Dedifferentiated amniotic fluid mesenchymal stem cell (primary cell): Measurements from ENCODE around the gene STK17A.
"Not testable (repeated sequence)": the region's sequence is repeated elsewhere in the genome, so short reads cannot be mapped to it uniquely, and the experiment has no call there.

ENCODE experiments used
- DNase-seq: peaks from one replicate; pipeline ENCODE4 v3.0.0-alpha.2; 2016; ENCODE audit errors: extremely low spot score

STK17A gene

DNA sequence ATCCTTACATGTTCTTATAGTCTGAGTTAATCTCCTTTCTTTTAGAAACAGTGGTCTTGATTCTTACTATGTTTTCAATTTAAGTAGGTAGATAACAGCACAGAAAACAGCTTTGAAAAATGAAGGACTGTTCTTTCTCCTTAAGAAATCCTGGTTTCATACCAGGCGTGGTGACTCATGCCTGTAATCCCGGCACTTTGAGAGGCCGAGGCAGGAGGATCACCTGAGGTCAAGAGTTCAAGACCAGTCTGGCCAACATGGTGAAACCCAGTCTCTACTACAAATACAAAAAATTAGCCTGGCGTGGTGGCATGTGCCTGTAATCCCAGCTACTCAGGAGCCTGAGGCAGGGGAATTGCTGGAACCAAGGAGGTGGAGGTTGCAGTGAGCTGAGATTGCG lies 13.5 kb downstream of the STK17A start:
- not testable (repeated sequence) for DNase-seq

DNA sequence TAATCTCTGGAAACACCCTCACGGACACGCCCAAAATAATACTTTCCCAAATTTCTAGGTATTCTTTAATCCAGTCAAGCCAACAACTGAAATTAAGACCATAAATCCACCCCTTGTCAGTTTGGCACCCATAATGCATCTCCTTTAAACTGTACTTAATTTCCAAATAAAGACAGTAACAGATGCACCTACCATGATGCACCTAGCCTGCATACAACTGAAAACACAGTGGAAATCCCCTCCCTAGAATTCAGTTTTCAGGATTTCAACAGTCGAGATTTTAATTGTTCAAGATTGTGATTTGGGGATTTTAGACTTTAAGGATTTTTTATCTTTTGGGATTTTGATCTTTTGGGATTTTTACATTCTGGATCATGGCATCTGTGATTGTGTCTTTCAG lies 17.1 kb downstream of the STK17A start:
- DNase-seq: no peak

DNA sequence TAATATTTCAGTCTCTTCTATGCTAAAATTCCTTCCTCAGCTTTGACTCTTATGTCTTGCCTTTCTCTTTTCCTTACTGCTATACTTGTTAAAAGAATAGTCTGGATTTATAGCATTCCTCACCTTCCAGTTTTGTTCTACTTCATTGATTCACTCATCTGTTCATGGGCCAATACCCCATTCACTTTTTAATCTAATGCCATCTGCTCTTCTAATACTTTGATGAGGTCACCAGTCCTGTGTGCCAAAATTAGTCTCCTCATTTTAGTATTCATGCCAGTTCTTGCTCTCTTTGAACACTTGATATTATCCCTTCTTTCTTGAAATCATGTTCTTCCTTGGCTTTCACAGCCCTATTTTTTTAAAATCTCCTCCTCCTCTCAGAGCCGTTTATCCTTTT lies 19.3 kb downstream of the STK17A start:
- DNase-seq: no peak

DNA sequence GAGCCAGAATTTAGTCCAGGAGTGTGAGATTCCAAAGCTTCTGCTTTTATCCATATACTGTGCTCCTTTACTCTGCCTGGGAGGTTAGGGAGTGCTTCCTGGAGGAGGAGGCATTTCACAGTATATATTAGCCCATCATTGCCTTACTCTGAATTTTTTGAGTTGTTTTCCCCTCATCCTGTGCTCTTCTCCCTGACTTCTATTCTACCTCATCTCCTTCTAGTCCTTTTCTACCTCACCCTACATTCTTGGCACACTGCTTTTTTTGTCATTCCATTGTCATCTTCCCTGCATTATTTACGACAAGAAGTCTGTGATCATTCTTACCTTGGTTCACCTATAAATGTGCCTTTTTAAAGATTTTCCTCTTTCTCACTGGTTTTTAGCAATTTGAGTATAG lies 21.3 kb downstream of the STK17A start:
- no peak for DNase-seq

DNA sequence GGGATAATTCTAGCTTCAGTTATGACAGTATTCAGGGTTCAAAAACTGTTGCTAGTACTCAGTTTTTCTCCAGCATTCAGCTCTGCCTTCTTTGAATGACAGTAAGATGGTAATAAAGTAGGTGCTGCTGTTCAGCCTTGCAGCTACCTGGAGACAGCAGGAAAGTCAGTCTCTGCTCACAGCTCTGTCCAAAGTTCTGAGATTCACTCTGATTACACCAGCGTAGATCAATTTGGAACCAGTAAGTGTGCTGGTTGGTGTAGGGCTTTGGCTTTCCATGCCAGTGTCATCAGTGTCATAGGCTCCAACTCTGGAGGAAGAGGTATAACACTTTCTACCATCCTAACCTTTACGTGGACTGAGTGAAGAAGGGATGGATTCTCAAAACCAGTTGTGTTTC lies 26.2 kb downstream of the STK17A start:
- DNase-seq: no peak

DNA sequence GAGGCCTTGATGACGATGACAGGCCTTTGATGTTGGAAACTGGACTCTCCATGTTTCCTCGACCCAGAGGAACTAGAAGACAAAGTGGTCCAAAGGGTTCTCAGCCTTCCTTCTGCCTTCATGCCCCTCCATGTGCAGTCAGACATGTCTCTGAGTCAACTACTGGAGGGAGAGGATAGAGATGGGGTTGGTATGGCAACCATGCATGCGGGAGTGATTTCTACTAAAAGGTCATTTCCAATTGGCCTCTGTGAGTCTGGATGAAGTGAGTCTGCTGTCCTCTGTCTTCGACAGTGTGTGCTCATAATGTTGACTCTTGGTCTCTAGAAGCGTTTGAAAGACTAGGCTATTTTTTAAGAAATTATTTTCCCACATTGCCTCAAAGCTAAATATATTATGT lies 29.2 kb downstream of the STK17A start:
- DNase-seq: no peak

DNA sequence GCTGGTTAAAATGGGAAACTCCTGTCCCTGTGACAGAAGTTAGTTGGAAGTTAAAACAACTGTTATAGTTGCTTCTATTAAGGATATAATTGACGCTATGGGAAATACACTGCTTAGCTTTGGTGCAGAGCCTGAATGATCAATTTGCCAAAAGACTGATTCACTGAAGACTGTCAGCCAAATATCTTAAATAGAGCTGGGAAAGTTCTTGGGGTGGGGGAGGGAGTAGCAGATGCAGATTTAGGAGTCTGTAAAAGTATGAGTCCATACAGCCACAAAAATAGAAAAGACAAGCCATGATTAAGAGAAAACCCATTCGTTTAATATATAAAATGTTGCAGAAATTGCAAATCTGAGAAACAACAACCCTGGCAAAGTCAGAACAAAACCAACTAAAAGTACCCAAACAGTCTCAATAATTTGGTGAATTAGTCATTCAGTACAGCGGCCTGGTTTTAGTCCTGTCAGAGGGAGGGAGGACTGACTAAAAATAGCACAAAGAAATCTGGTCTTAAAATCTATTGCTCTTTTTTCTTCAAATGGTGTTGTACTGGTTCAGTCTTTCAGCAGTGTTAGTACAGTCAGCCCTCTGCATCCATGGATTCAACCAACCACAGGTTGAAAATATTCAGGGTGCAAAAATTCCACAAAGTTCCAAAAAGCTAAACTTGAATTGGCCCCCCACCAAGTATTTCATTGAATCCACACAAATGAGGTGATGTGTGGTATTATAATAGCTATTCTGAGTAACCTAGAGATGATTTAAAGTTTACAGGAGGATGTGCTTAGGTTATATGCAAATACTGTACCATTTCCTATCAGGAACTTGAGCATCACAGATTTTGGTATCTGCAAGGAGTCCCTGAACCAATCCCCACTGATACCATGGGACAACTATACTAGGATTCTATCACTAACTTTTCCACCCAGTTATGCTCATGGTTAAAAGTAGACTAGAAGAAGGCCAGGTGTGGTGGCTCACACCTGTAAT lies 30.0 kb downstream of the STK17A start:
- peak; percentile 49 for DNase-seq

DNA sequence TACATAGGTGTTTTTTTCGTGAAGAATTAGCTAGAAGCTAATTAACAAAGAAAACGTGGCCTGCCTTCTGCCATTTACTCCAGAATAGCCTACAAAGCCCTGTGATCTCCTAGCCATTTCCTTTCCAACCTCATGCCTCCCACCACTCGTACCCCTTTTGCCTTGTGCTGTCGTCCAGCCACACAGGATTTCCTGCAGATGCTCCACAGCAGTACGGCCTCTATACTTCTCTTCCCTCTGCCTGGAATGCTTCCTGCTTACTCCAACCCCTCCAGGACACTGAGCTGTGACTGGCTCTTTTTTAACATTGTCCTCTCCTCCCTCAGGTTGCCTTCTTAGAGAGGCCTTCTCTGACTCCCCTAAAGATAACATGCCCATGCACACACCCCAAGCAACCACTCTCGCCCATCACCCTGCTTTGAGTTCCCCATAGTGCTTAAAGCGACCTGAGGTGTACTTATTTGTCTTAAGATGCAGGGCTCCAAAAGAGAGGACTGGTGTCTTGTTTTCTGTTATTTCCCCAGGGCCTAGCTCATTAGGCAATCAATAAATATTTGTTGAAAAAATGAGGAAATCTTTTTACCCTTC lies 32.7 kb downstream of the STK17A start:
- DNase-seq: no peak

DNA sequence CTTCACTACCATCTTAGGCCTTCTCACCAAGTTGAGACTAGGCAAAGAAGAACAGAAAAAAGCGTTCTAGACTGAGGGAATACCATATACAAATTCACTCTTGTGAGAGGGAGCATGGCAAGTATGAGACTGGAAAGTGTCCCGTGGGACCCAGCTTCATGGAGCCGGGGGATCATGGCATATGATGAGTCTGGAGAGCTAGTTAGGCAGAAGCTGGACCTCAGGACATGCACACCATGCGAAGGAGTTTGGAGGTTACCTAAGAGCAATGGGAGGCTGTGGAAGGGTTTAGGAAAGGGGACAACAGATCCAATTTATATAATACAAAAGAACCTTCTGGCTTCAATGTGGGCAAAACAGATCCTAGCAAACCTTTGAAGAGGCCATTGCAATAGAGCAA lies 34.1 kb downstream of the STK17A start:
- DNase-seq: no peak

DNA sequence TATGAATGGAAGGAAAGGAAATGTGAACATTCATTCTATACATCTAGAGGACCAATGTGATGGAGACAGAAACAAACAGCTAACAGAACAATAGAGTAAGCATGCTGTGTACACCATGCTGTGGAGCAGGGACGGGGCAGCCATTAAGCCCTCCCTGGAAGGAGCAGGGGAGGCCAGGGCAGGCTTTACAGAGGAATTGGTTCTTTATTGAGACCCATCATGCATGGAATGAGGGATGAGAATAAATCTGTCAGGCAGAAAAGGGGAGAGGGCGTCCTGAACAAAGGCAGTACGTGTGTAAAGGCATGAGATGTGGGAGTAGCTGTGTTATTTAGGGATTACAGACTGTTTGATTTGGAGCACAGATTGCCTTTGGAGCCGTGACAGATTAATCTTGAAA lies 35.2 kb downstream of the STK17A start:
- DNase-seq: no peak

DNA sequence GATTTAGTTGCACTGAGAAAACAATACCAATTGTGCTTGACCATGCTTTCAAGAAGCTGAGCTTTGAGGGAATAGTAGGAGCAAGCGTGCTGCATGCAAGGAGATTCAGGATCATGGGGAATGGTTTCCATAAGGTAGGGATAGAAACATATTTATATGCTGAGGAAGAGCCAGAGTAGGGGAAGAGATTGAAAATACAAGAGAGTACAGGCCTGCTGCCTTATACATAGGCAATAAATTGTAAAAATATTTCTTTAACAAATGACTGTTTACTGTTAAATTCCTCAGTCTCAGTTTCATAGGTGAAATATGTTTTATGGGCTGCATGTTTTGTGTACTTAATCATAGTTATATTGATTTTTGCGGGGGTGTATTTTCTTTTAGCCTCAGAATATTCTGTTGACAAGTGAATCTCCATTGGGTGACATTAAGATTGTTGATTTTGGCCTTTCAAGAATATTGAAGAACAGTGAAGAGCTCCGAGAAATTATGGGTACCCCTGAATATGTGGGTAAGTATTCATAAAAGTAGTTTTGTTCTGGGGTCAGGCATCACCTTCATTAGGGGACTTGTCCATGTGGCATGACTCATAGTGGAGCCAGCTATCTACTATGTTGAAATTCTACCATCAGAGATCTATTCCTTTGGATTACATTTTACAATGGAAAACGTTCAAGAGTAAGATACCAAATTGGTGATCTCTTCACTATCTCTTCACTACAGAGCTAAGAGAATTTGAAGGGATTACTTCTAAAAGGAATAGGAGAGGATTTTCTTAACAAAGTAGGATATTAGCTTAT lies 36.5 kb downstream of the STK17A start:
- DNase-seq: no peak

DNA sequence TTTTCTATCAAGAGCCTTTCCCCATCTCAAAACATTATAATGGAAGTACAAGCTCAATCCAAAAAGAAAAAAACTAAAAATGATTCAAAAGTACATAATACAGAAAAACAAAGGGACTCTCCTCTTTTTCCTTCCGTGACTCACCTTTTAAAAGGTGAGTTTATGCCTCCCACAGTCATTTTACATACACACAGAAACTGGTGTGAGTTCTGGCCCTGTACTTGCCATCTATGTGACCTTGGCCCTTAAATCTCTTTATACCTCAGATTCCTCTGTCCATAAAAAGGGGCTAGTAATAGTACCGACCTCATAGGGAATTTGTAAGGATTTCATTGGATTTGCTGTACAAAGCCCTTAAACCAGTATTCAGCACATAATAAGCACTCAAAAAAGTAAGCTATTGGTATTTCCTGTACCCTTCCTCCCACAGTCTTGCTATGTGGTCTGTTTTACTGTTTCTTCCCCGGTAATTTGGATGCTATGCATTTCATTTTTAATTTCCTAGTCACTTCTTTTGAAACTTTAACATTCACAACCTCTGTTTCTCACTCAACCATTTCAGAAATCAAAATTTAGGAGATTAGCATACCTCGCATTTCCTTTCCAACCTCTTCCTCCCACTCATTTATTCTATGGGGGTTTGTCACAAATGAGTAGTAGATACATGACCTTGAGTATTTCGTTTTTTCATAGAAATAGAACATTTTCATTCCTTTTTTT lies 39.0 kb downstream of the STK17A start:
- no peak for DNase-seq

DNA sequence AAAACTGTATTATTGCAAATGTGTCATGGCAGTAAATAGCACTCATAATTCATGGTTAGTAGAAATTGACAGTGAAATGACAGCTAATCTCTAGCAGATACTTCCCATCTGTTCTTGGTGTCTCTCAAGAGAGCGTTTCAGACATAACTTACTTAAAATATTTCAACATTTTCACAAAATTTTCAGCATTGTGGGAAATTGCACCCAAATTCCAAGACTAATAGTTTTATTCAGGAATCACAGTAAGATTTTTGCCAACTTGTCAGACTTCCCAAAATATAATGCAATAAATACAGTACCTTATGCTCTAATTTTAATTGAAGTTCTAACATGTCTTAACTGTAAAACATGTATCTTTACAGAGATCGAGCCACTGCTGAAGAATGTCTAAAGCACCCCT lies 41.2 kb downstream of the STK17A start:
- DNase-seq: no peak

DNA sequence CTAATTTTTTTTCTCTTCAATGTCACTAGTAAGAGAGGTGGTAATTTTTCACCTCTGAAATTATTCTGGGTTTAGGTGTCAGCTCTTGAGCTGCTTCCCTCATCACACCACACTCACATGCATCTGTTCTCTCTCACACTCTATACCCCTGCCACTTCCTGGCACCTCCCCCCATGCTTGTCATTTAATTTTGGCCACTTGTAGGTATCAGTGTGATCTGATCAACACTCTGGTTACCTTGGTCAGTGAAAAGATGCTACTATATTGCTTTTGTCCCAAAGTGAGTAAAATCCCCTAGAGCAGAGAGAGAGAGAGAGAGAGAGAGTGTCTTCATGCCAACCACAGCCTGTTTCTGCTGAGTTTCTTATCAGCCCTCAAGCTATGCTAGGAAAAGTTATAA lies 42.5 kb downstream of the STK17A start:
- DNase-seq: no peak

DNA sequence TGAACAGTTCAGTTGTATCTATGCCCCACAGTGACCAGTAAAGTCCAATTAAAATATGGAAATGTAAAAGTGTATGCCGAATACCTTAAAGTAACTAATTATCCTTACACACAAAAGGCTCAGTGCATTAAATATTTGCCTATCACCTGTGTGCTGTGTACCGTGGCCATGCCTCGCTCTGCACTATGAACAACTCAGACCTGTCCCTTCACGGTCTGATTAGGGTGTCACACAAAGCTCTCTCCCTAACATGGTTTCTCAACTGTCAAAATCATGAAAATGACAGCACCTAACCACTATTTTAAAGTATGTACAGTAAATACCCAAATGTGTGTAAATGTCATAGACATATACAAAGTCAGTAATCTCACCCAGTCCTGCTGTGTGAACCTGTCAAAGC lies 43.1 kb downstream of the STK17A start:
- no peak for DNase-seq

DNA sequence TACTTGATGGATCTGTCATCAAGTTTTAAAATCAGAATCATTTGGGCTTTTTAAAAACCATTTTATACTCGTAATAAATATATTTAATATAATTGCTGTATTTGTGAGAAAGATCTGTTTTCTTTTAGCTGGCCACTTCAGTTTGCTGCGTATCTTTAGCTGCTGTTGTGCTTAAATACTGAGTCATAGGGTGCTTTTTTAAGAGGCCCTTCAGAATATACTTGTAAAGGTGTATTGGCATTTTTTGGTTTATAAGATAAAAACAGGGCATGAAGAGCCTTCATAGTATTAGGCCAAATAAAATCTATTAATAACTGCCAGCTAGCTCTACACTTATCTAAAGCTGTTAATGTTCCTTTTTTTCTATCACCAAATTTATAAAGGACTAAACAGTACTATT lies 43.8 kb downstream of the STK17A start:
- DNase-seq: no peak

DNA sequence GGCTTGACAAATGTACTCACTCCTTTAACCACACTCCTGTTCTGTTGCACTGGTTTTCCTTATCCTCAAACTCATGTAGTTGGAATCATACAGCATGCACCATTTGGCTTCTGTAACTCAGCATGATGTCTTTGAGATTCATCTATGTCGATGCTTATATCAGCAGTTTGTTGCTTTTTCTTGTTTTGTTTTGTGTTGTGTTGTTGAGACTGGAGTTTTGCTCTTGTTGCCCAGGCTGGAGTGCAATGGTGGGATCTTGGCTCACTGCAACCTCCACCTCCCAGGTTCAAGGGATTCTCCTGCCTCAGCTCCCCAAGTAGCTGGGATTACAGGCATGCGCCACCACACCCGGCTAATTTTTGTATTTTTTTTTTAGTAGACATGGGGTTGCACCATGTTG lies 44.9 kb downstream of the STK17A start:
- DNase-seq: not testable (repeated sequence)

DNA sequence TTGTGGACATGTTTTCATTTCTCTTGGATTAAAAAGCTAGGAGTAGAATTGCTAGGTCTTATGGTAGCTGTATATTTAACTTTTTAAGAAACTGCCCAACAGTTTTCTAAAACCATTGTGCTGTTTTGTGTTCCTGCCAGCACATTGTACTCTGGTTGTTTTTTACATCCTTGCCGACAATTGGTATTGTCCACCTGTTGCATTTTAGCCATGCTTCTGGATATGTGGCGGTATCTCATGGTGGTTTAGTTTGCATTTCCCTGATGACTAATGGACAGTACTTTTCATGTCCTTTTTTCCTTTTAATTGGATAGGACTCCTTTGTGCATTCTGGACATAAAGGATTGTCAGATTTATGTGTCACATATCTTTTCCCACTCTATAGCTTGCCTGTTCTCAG lies 45.5 kb downstream of the STK17A start:
- no peak for DNase-seq

DNA sequence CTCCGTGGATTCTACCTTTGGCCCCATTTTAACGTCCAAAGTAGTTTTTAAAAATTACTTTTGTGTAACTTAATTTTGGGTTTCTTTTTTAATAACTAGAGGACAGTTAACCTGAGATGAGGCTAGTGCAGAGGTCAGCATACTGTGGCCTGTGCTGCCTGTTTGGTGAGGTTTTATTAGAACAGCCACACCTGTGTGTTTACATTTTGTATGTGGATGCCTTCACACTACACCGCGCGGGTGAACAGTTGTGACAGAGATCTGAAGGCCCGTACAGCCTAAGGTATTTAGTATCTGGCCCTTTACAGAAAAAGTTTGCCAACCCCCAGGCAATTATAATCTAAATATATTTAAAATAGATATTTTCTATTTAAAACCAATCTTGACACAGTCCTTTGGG lies 46.9 kb downstream of the STK17A start:
- no peak for DNase-seq

DNA sequence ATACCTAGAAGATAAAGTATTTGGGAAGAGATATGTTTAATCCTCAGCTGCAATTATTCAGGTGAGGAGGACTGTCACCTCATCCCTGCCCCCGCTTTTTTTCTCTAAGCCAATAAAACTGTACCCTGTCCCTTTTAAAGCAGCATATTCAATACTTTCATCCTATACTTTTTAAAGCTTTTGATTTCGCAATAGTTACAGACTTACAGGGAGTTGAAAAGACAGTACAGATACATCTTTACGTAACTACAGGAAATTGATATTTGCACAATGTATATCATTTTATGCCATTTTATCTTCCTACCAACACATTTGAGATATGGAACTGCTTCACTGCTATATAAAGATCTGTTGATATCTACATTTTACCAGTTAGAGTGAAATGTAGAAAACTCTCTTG lies 47.6 kb downstream of the STK17A start:
- DNase-seq: no peak

DNA sequence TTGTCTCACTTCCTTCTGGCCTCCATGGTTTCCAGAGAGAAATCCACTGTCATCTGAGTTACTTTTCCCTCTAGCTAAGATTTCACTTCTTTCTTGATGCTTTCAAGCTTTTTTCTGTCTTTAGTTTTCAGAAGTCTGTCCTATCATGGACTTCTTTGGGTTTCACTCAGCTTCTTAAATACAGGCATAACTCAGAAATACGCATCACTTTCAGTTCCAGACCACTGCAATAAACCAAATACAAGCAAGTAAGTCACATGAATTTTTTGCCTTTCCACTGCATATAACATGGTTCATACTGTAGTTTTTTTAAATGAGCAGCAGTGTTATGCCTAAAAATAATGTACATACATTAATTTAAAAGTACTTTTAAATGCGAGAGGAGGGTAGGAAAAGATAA lies 48.7 kb downstream of the STK17A start:
- no peak for DNase-seq

DNA sequence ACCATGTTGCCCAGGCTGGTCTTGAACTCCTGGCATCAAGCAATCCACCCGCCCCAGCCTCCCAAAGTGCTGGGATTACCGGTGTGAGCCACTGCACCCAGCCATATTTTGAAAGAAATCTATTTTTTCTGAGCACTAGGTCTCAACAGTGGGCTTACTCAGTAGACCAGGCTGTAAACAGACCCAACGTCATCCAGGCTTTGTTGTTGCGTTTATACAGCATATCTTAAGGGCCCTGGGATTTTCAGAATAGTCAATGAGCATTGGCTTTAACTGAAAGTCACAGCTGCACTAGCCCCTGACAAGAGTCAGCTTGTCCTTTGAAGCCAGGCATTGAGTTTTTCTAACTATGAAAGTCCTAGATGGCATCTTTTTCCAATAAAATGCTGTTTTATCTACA lies 49.8 kb downstream of the STK17A start:
- no peak for DNase-seq
